NCI-H526 treated with DMSO at 0.1 percent for 48 hours (cell line): ENCODE measurements around the gene HMGCS2.

ENCODE experiments used
- DNase-seq: peaks from one replicate; lab custom pipeline; 2025; lab: John Stamatoyannopoulos, UW

Gene HMGCS2

GRCh38 chr1:119762953-119763352 lies 5.8 kb downstream of the HMGCS2 start:
- no peak for DNase-seq

GRCh38 chr1:119762409-119762808 lies 6.3 kb downstream of the HMGCS2 start:
- DNase-seq, result no peak

DNA sequence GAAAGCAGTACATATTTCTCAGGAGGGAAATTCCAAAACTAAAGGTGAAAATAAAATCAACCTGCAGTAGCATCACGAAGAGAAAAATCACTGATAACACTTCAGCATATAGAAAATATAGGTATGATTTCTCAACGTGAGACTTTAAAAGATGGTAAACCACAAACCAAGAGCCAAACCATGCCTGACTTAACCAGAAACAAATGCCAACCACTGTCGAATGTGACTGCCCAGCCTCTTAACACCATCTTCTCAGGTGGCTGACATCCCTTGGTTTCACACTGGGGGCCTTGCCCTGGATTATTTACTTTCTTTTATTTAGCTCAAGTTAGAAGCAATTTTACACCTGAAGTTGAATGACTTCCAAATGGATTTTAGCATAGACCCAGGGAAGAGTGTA lies 10.1 kb downstream of the HMGCS2 start:
- DNase-seq, result no peak

GRCh38 chr1:119752592-119752991 lies 16.1 kb downstream of the HMGCS2 start:
- DNase-seq, result no peak

GRCh38 chr1:119748040-119748439 lies 20.7 kb downstream of the HMGCS2 start:
- no peak for DNase-seq

DNA sequence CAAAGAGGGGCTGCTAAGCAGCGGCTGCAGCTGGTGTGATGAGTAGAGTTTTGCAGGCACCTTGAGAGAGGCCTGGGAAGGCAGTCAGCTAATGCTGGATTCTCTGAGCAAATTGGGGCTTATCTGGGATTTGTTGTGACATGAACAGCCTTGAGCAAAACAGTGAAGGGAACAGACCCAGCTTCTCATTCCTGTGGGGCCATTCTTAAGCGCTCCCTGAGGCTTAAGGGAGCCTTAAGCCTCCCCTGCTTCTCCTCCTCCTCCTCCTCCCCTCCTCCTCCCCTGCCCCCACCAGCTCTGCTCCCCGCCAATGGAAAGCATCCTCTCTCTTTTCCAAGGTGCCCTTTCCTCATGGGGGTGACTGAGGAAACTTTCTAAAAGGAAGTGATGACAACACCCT lies 21.3 kb downstream of the HMGCS2 start:
- DNase-seq, result no peak

- no peak for DNase-seq
Measured at GRCh38 chr1:119745034-119745433, 23.7 kb downstream of the HMGCS2 start.

- DNase-seq, result no peak
Measured at GRCh38 chr1:119744598-119744942, 24.1 kb downstream of the HMGCS2 start.

- peak; percentile 62 for DNase-seq
Measured at GRCh38 chr1:119743776-119744597, 24.7 kb downstream of the HMGCS2 start.

GRCh38 chr1:119743308-119743707 lies 25.4 kb downstream of the HMGCS2 start:
- DNase-seq, result no peak

GRCh38 chr1:119742677-119743076 lies 26.0 kb downstream of the HMGCS2 start:
- DNase-seq, result no peak

DNA sequence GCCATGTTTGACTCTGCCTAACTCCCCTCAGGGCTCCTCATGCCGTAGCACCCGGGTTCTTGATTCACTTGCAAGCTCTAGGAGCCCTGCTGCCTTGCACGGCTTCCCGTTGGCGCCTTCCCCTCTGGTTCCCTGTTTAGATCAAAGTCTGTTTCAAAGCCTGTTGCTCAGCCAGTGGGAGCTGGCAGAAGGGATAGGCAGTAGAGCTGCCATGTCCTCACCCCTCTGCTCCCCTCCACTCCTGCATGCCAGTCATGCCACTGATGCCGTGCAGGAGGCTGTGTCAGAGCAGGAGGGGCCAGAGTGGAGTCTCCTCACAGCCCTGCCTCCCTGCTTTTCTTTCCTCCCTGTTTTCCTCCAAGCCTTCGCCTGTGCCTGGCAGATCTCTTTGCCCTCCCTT lies 26.5 kb downstream of the HMGCS2 start:
- DNase-seq, result no peak

DNA sequence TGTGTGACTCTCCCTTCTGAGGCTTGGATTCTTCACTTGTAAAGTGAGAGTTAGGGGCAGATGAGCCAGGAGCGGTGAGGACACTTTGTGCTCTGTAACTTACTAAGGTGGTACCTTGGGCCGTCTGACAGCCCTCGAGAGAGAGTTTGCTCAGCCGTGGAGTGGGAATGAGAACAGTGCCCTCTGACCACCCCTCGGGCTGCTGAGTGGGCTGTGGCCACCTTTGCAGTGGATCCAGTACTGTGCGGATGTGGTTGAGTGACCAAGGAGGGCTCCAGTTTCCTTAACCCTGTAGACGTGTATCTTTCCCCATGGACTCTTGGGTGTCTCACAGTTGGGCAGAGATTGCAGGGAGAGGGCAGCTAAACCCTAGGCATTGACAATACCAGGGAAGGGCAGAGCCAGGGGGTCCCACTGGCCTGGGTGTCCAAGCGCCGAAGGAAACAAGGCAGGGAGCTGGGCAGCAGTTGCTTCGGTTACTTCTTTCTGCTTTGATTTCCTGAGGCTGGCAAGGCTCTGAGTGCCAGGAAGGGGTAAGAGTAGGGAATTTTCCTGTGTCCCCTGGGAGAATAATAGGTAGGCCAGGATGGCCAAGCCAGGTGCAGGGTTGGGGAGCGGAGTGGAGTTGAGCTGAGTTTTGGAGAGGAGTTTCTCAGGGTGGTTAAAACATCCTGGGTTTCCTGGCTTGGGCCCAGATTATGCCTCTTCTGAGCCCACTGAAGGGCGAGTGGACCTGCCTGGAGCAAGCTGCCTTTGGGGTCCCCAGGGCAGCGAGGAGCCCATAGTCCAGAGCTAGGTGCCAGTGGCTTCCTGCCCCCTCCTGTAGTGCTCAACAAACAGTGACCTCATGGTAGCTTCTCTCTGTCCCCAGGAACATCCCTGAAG lies 27.6 kb downstream of the HMGCS2 start:
- DNase-seq, result no peak

GRCh38 chr1:119740261-119740660 lies 28.4 kb downstream of the HMGCS2 start:
- DNase-seq, result no peak

DNA sequence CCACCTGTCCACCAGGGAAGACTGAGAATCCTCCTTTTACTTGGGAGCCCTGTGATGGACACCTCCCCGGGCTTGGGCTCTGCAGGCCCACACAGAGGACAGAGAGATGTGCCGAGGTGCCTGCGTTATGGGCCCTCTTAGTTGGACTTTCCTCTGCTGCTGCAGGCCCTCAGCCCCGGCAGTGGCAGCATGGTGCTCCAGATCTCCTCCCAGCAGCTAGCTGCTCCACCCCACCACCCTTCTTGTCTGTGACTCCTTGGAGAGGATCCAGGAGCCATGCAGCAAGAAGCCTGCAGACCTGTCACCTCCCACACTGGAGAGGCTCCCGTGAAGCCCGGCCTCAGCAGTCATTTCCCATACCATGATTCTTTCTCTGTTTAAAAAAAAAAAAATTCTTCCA lies 29.6 kb downstream of the HMGCS2 start:
- no peak for DNase-seq

DNA sequence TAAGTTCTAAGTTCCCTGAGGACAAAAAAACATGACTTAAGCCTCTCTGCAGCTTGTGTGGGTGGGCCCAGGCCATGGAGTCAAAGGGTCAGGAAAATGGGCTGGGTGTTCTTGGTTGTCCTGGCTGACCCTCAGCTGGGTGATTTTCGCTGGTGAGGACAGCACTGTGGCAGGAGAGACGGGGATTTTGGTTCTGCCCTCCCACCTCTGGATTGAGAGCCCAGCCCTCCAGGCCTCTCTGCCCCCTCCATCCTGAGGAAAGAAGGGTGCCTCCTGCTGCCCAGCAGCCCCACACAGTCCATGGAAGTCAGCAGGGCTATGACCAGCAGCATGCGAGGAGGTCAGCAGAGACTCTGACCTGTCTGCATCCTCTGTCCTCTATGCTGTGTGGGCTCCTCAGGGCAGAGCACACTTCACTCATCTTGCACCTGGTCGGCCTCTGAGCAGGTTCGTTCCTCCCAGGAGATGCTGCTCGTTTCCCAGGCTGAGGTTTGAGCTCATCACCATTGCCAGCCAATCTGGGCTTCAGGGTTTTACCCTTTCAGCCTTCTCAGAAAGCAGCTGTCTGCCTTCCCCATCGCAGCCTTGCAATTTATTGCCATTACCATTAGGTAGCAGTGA lies 30.5 kb downstream of the HMGCS2 start:
- no peak for DNase-seq

- DNase-seq, result peak; percentile 79
Measured at GRCh38 chr1:119737040-119737682, 31.5 kb downstream of the HMGCS2 start.

DNA sequence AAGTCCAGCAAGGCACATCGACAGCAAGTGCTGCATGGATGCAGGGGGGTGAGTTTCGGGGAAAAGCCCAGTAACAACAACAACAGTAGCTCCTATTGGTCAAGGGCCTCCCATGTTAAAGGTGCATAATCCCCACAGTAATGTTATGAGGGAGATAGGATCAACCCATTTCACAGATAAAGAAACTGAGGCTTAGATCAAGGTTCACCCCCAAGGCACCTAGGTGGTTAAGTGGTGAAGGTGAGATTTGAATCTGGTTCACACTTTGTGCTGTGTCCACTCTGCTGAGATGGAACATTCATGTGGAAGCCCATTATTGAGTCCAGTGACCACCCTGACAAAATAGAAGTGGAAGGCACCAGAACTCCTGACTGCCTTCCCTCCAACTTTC lies 32.1 kb downstream of the HMGCS2 start:
- no peak for DNase-seq

GRCh38 chr1:119735217-119735616 lies 33.5 kb downstream of the HMGCS2 start:
- no peak for DNase-seq

DNA sequence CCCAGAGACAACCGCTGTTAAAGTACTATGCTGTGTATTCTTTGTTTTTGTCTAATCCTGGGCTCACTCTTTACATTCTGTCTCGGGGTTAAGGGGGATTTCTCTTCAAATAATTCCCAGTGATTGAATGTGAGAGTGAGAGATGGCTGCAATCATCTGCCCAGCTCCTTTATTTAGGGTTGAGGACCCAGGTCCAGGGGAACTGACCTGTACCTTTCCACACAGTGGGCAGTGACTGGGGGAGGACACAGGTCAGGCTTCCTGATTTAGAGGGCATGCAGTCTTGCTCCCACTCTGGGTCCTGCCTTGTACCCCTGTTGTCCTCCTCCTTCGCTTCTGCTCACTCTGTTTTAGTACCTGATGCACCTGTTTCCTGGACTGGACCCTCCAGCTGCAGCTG lies 35.0 kb downstream of the HMGCS2 start:
- DNase-seq, result no peak

DNA sequence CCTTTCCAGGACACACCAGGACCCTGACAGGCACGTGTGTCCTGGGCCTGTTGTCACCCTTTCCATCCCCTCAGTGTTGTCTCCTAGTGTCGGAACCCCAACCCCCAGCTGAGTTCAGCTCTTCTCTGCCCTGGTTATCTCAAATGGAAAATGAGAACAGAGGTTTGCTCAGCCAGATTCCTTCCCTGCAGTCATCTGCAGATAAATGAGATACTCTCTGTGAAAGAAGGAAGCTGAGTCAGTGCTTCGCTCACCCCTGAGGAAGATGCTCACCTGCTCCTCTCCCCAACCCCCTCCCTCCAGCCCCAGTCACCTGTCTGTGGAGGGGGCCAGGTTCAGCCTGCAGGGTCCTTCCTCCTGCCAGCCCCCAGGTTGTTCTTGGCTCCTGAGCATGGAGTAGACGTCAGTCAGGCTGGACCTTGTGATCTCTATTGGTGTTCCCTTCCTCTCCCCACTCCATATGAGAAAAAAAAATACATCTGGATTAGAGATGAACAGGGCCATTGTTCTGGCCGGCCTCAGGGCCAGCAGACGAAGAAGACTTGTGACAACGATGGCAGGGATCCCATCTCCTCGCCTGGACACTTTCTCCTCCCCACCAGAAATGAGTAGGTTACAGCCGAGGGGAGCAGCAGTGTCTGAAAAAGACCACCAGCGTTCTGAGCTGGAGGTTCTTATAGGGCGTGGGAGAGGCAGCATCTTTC lies 36.1 kb downstream of the HMGCS2 start:
- no peak for DNase-seq
